GM18508 (cell line): ENCODE data around the gene FAM153A.
"Not testable (repeated sequence)": the region's sequence is repeated elsewhere in the genome, so short reads cannot be mapped to it uniquely, and the experiment has no call there.

ENCODE experiments used
- ATAC-seq: cut with Tn5 transposase; IDR thresholded peaks from one replicate; pipeline ENCODE4 v1.9.1; 2021; ENCODE audit warnings: moderate number of reproducible peaks; ENCODE audit not compliant: insufficient read depth, unreplicated experiment

Gene FAM153A

DNA sequence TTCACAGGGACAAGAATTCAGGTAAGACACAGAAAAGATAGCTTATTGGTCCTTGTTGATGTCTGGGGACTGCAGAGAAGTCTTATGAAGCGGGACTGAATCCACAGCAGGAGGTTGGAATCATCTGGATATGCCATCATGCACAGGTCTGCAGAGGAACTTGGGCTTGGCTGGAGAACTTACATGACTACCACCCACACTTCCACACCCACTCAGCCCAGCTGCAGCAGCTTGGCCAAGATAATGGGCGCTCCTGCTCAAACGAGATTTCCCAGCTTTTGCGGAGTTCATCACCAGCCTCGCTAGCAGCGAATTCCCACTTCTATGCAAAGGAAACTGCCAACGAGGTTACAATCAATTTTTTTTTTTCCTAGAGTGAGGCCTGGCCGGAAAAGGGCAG is 21.7 kb downstream of the FAM153A start:
- ATAC-seq, result not testable (repeated sequence)

DNA sequence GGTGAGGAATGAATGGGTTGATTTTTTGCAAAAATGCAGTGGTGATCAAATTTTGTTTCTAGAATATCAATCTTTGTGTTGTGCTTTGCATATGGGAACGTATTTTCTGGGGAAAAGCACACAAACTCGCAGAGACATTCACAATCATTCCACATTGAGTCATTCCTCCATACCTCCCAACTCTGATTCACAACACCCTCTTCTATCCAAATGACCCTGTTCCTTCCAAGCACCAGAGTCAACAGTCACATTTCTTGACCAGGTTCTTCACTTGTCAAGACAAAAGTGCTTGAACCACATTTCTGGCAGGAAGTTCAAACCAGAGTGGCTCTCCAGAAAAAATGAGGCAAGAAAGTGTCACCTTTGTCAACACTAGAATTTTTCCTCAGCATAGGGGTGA is 35.3 kb downstream of the FAM153A start:
- ATAC-seq, result not testable (repeated sequence)

DNA sequence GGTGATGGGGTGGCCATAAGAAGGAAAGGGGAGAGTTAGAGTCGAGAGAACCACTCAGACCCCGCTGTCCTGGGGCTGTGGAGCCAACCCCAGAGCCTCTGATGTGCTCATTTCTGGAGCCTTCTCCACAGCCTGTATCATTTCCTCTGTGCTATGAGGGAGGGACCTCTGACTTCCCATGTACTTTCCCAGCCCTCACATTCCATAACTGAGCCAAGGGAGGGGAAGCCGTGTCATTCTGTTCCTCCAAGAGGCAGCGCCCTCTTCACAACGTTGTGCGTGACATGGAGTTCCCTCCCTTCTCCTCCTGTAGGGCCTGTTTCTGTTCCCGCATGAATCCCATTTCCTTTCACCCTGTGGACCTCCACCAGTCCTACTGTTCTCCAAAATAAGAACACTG is 57.8 kb downstream of the FAM153A start:
- ATAC-seq, result not testable (repeated sequence)

DNA sequence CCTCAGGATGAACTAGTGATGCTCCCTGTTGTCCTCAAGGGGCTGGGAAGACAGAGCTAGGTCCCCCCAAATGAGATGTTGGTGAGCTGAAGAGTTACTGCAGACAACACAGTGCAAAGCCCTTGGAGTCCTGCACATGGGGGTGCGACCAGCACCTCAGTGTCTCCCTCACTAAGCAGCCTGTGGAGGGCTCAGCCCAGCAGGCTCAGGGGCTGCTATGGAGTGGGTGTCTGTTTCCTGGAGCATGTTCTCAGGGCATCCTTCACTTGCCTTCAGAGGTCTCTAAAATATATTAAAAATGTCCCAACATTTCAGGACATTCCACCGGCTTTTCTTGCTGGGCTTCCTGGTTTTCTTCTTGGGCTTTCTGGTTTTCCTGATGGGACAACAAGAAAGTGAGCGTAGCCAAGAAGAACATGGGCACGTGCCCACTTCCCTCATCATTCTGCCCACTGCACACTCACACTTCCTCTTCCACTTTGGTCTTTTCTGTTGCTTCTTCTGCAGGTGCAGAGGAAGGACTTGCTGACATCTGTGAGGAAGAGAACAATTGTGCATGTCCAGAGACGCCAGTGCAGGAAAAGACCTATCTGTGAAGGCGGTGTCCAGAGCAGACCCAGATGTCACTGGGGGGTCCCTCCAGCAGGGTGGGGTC is 58.7 kb downstream of the FAM153A start:
- not testable (repeated sequence) for ATAC-seq

DNA sequence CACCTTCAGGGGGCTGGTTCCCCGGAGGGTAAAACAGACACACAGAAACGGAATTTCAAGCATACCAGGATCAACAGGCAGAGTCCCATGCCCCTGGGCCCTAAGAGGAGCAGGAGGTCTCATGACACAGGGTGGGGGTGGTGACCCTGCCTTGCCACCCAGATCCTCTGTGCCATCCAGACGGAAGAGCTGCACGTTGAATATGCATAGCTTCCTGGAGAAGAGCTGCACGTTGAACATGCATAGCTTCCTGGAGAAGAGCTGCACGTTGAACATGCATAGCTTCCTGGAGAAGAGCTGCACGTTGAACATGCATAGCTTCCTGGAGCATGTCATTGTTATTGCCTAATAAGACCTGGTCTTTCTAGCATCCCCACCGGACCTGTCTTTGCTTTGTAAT is 59.9 kb downstream of the FAM153A start:
- ATAC-seq, result not testable (repeated sequence)

DNA sequence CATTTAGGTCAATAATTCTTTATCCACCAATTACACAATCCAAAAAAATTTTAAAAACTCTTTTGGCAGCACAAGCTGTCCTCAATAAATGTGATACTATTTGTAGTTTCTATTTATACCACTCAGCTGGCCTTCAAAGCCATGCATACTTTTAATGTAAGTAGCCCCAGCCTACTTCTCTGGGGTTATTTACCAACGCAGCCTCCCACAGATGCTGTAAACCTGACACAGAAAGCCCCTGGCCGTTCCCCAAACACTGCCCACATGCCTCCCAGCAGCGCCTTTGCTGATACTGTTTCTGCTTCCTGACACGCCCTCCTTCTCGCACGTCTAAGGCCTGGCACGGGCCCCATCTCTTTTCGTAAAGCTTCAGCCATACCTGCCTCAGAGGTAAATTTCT is 62.7 kb downstream of the FAM153A start:
- not testable (repeated sequence) for ATAC-seq

DNA sequence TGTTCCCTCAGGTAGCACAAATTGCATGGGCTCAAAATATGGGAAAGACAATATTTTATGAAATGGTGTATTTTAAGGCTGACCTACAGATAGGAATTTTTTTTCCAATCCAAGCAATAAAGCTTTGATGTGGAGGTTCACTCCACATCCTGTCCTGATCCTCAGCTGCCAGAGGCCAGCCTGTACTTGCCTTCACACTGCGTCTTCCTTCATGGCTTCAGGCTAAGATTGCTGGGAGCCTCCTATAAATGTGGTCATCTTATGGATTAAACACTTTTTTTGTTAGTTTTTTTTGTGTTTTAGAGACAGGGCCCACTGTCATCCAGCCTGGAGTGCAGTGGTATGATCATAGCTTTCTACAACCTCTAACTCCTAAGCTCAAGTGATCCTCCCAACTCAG is 67.3 kb downstream of the FAM153A start:
- ATAC-seq, result not testable (repeated sequence)

DNA sequence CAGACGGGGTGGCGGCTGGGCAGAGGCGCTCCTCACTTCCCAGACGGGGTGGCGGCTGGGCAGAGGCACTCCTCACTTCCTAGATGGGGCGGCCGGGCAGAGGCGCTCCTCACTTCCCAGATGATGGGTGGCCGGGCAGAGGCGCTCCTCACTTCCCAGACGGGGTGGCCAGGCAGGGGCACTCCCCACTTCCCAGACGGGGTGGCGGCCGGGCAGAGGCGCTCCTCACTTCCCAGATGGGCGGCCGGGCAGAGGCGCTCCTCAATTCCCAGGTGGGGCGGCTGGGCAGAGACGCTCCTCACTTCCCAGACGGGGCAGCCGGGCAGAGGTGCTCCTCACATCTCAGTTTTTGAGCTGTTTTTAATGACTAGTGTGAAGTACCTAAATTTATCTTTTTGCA is 86.6 kb downstream of the FAM153A start:
- not testable (repeated sequence) for ATAC-seq

DNA sequence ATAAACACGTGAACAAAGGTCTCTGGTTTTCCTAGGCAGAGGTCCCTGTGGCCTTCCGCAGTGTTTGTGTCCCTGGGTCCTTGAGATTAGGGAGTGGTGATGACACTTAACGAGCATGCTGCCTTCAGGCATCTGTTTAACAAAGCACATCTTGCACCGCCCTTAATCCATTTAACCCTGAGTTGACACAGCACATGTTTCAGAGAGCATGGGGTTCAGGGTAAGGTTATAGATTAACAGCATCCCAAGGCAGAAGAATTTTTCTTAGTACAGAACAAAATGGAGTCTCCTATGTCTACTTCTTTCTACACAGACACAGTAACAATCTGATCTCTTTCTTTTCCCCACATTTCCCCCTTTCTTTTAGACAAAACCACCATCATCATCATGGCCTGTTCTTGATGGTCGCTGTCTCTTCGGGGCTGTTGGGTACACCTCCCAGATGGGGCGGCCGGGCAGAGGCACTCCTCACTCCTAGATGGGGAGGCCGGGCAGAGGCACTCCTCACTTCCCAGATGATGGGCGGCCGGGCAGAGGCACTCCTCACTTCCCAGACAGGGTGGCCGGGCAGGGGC is 87.3 kb downstream of the FAM153A start:
- ATAC-seq, result not testable (repeated sequence)

DNA sequence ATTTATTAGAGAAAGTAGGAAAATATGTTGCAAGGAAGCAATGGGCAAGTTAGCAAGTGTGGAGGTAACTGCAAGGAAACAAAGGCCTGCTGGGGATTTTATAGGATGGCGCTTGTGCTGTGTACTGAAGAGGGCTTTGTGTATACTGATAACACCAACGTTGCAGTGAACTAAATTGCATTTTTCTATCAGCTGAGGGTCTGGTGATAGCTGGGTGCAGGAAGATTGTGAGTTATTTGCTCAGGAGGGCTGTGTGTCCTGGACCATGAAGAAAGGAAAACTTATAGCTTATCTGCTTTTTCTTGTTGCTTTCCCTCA is 88.2 kb downstream of the FAM153A start:
- ATAC-seq, result not testable (repeated sequence)

DNA sequence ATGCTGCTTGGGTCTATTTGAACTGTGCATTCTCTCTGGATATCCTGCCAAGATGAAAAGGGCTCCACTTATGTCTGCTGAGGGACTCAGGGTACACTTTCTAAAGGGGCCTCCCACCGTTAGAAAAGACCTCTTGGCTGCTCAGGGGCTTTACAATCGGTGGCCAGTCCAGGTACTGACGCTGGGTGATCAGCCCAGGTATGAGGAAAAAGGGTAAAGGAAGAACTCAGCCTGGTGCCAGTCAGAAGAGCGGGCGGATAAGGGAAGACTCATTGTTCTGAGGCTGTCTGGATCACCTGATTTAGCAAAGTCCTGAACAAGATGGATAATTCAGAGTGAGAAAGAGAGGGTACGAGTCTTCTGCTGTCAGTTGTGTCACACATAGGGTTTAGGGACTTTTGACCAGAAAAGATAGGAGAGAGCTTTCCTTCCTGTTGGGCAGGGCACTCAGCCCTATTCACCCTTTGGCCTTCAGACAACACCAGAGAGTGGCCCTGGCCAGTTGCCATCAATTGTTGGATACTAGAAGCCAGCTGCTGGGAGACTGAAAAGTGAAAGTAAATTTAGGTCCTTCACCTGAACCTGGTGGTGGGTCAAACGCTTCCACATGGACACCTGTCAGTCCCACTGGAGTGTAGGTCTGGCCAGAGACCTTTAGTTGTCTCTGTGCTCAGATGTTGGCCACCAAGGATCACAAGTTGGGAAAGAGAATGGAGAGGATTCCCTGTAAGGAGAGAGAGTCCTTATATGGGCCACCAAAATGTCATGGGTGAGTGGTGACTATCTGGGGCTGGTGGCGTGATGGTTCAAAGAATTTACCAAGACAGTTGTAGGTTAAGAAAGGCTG is 88.8 kb downstream of the FAM153A start:
- not testable (repeated sequence) for ATAC-seq

DNA sequence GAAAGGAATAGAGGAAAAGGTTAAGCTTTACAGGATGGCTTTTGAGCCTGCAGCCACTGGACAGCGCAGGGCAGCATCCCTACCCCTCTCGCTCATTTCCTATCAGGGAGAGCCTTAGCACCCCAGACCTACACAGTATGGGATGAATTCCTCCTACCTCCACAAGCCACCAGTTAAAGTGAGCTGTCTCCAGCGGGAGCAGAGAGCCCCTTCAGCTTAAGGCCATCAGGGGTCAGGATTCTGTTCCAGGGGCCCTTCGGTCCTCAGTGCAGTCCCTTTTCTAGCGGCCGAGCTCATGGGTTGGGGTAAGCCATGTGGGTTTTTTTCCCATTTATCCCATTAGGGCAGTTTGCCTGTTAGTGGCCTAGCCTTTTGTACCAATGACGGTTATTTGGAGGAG is 89.7 kb downstream of the FAM153A start:
- ATAC-seq, result not testable (repeated sequence)

DNA sequence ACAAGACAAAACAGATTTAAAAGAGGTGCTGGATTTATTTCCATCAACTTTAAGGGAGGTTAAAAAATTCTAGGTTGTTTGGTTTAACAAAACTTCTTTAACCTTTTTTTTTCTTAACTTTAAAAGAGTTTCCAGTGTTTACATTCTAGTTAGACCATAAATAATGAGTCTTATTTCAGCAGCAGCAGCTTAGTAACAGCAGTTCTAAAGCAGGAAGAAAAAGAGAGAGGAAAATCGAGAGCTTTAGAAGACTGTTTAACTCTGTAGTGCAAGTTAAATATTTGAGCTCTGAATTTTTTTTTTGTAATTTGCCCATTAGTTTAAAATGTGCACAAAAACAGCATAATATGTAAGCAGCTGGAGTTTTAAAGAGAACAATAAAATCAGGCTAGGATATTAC is 90.2 kb downstream of the FAM153A start:
- ATAC-seq, result not testable (repeated sequence)

DNA sequence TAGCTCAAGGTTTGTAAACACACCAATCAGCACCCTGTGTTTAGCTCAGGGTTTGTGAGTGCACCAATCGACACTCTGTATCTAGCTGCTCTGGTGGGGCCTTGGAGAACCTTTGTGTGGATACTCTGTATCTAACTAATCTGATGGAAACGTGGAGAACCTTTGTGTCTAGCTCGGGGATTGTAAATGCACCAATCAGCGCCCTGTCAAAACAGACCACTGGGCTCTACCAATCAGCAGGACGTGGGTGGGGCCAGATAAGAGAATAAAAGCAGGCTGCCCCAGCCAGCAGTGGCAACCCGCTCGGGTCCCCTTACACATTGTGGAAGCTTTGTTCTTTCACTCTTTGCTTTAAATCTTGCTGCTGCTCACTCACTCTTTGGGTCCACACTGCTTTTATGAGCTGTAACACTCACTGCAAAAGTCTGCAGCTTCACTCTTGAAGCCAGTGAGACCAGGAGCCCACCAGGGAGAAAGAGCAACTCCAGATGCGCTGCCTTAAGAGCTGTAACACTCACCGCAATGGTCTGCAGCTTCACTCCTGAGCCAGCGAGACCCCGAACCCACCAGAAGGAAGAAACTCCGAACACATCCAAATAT is 93.6 kb downstream of the FAM153A start:
- not testable (repeated sequence) for ATAC-seq

DNA sequence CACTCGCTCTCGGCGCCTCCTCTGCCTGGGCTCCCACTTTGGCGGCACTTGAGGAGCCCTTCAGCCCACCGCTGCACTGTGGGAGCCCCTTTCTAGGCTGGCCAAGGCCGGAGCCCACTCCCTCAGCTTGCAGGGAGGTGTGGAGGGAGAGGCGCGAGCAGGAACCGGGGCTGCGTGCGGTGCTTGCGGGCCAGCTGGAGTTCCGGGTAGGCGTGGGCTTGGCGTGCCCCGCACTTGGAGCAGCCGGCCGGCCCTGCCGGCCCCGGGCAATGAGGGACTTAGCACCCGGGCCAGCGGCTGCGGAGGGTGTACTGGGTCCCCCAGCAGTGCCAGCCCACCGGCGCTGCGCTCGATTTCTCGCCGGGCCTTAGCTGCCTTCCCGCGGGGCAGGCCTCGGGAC is 94.6 kb downstream of the FAM153A start:
- not testable (repeated sequence) for ATAC-seq

DNA sequence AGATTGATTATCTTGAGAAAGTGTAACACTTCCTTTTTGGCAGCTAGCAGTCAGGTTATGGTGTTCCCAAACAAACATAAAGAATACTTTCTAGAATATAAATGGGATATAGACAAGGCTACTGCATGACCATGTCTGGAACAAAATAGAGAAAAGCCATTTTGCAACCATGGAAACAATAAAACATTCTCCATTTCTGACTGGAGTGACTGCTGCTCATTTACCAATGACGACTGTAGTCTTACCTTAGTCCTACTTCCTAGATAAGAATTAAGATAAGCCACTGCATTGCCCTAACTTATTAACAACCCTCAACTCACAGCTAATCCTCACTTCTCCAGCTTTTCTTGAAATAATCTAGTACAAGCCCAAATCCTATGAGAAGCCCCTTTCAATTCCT is 100.8 kb downstream of the FAM153A start:
- not testable (repeated sequence) for ATAC-seq
